Activated CD4-positive, CD25-positive, alpha-beta regulatory T cell (primary cell): ENCODE data around the gene MPZL1.
A peak's percentile ranks its signal among the peaks of the same experiment; 100 is the strongest.

ENCODE experiments used
- DNase-seq, 4 experiments: peaks; one replicate each; lab custom pipeline; 2025; lab: John Stamatoyannopoulos, UW

The MPZL1 gene

DNA sequence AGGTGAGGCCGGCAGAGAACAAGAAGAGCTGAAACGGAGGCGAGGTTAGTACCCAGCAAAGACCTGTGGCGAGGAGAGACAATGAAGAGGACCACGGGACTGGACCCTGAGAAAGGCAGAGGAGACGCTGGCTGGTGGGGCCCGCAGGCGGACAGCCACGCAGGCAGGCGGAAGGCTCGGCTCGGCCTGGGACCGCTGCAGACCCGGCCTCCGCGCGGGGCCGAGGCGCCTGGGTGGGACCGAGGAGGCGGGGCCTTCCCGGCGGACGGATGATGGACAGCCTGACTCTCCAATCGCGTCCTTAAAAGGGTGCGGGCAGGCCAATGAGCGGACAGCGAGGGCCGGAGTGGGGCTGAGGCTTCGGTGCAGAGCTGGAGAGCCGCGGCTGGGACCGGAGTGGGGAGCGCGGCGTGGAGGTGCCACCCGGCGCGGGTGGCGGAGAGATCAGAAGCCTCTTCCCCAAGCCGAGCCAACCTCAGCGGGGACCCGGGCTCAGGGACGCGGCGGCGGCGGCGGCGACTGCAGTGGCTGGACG lies at the start of gene MPZL1:
MPZL1 (plus strand) TSS at position 366 of the 535 bp plus-strand sequence. CDS start 170 bp downstream, outside the sequence.
- DNase-seq: peak; percentile 69 to 86 (median 75)

DNA sequence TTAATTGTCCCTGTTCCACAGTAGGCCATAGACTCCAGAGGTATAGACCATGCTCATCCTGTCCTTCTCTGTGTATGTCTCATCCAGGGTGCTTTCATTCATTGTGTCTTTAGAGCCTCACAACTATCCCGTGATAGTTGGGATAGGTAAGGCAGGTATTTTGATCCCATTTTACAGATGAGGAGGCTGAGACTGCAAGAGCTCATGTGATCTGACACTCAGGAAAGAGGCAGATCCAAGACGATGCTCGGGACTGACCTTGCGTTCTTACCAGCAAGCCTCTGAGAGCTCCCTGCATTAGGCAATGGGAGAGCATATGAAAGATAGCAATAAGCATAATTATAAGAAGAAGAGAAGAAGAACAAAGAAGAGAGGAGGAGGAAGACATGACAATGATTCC lies 49.0 kb upstream of the MPZL1 start:
- no peak for DNase-seq

DNA sequence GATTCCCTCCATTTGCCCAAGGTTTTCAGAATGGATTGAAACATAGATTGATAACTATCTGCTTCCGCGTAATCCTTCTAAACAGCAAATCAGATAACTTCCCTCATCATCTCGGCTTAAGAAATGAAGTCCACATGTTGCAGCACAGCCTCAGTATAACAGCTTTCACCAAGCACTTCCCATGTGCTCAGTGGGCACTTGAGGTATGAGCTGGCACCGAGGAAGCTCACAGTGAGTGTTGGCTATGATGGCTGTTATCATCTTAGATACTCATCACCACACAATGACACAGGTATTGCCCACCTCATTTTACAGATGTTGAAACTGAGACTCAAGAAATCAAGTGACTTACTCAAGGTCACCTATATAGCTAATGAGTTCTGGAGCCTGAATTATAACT lies 48.5 kb upstream of the MPZL1 start:
- no peak for DNase-seq

DNA sequence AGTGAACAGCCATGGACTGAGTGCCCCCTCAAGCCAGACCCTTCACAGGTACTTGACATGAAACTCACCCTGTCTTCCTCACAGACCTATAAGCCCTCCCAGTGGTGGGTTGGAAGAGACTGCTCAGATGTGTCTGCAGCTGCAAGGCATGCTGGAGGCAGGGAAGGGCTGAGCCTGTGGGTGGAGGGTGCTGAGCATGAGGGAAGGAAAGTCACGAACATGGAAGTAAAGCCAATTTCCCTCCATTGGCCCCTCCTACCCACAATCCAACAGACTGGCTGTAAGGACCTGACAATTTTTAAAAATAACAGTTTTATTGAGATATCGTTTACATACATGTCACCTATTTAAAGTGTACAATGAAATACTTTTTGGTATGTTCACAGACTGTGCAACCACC lies 47.6 kb upstream of the MPZL1 start:
- DNase-seq: no peak

DNA sequence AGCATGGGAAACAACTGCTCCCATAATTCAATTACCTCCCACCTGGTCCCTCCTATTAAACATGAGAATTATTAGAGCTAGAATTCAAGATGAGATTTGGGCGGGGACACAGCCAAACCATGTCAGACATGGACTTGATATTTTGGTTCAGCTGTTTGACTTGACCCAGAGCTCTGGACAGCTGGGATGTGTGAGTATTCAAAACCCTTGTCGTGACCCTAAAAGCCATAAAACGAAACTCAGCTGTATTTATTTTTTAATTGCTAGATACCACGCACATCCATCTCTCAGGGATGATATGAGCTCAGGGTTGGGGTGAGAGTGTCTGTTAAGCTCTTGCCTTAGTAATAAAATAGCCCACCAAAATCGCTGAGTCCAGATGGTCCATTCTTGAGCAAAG lies 46.3 kb upstream of the MPZL1 start:
- DNase-seq: no peak

DNA sequence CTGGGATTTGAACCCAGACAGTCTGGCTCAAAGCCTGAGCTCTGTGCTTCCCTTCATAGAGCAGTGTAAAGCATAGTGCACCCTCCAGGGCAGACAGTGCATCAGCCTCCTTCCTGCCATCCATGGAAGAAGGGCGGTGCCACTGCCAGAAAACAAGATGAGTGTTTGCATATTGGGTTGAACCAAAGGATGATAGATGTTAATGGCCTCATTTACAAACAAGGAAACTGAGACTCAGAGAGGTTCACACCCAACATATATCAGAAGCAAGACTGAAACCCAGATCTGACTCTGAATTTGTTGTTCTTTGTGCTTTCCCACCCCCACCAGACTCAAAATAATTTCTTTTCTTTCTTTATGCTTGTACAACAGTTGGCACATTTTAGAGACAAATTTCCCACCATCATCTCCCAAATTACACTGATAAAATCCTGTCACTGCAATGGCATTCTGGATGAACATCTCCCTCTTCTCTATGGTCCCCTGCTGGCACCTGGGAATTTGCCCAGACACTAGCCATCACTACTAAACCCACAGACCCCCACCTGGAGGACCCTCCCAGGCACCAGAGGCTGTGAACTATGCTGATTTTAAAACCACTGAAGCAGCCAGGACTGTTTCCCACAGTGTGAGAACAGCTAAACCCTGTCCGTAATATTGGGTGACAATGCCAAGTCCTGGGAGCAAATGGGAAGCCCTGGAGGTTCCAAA lies 45.4 kb upstream of the MPZL1 start:
- no peak for DNase-seq

DNA sequence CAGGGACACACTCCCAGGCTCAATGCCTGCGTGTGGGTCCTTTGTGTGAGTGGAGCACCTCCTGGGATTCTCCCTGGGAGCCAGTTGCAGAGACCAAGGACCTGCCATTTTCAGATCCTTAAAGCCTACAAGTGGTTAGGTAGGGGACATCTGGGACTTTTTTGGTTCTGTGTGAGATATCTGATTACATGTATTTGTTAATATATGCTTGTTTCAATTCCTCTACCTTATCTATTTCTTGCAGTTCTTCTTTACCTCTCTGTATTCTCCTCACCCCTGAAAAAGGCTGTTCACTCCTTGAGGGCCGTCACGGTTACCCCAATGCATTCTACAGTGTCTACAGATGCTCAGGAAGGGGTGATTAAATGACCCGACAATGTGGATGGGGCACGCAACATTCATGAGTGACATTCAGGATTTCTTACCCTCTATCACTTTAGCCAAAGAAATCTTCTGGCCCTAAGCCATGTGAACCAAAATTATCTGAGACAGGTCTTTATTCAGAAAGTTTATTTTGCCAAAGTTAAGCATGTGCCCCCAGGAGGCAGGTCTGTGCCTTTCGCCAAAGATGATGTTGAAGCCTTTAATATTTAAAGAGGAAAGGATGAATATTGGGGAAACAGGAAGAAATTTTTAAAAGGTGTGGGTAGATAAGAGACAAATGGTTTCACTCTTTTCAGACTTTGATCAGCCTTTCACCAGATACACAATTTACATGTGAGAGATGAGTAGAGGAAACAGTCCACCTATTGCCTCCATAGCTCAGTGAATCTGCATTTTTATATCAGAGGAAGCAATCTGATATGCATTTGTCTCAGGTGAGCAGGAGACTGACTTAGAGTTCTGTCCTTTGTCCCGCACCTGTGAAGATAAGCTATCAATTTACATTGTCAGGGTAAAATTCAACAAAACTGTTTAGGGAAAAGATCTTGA lies 44.6 kb upstream of the MPZL1 start:
- DNase-seq: no peak

DNA sequence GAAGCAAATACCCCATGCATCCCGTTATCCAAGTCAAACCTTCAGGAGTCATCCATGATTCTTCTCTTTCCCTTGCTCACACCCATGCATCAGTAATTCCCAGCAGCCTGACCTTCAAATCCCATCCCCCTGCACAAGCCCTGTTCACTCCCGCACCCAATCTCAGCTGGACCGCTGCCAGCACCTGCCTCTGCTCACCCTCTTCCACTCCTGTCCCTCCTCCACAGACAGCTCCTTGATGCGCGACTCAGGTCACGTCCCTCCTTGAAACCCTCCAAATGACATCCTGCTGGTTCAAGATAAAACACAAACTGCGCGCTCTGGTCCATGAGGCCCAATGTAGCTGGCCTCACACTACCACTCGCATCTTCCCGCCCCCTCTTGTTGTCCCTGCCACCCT lies 43.4 kb upstream of the MPZL1 start:
- no peak for DNase-seq

DNA sequence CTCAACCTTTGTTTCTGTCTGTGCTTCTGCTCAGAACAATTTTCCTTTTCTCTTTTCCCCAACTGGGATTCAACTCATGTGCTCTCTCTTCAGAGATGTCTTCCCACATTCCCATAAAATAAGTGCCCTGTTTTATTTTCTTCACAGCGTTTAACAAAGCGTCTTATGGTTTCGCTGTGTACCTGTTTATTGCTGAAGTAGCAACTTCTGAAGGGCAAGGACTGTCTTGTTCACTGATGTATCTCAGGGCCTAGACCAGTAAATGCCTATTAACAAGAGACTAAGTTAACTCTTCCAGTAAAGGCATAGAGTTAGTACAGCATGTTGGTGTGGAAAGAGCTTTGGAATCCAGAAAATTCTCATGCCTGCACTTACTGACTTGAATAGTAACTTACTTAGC lies 42.9 kb upstream of the MPZL1 start:
- DNase-seq: no peak

DNA sequence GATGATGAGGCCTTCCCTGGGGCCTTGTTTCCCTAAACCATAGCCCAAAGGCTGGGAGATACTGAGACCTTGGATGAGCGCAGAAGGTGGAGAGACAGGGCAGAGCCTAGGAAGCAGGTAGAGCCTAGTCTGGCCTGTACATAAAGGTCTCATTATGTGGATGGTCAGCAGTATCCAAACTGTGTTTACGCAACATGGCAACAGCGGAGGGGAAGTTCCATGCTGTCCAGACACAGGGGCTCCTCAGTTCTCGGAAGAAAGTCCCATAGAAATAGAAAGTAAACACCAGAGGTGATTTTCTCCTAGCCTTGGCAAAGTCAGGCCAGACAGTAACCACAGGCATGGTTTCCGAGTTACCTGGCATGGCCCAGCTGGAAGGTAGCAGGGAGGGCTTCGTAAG lies 42.1 kb upstream of the MPZL1 start:
- DNase-seq: no peak

DNA sequence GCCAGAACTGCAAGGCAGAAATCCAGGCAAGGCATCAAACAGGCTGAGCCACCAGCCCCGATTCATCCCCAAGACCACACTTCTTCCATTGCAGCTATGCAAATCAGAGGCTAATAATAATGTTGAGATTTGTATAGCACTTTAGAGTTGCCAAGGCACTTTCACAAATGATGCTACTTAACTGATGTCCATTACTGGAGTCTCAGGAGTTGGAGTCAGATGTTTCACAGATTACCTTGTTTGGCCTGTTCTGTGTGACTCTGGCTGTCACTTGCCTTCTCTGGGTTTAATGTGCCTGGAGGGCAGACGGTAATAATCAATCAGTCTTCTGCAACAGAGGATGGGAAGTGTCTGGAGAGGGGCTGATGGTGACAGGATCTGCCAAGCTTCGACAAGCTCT lies 40.8 kb upstream of the MPZL1 start:
- DNase-seq: no peak

DNA sequence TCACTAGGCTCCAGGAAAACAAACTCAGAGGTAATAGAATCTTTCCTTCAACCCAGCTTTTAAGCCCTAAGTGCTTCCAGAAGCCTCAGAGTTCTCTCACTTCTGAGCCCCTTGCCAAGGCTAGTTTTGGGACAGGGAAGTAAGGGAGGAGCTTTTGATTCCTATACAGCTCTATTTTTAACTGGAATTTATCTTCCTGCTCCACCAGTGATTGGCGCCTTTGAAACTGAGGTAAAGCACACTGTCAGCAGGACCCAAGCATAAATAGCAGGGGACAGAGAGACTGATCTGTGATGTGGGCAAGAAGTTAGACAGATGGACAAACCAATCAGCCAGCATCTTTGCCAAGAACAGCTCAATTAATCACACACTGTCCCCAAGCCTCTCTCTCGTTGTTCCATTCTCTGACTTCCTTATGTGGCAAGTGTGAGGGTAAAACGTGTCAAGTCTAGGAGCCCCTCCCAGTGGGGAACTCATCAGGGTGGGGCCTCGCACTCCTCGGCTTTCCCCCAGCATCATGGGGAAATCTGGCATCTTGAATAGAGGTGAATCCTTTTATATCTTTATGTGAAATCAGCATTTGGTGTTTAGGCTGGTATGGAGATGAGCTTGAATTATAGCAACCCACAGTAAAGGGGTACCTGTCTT lies 40.2 kb upstream of the MPZL1 start:
- no peak for DNase-seq

DNA sequence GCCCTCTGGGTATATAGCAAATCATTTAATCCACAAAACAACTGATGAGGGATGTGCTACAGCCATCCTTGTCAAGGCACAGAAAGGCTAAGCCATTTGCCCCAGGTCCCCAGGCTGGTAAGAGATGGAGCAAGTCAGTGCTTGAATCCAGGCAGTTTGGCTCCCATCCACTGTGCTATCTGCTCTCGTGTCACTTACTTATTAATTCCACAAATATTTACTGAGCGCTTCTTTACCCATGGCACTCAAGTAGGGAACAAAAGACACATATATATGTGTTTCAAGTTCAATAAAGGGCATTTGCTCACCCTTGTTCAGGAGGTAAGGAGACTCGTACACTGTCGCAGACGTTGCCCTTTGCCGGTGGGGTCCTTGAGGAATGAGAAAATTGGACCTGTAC lies 38.6 kb upstream of the MPZL1 start:
- no peak for DNase-seq

DNA sequence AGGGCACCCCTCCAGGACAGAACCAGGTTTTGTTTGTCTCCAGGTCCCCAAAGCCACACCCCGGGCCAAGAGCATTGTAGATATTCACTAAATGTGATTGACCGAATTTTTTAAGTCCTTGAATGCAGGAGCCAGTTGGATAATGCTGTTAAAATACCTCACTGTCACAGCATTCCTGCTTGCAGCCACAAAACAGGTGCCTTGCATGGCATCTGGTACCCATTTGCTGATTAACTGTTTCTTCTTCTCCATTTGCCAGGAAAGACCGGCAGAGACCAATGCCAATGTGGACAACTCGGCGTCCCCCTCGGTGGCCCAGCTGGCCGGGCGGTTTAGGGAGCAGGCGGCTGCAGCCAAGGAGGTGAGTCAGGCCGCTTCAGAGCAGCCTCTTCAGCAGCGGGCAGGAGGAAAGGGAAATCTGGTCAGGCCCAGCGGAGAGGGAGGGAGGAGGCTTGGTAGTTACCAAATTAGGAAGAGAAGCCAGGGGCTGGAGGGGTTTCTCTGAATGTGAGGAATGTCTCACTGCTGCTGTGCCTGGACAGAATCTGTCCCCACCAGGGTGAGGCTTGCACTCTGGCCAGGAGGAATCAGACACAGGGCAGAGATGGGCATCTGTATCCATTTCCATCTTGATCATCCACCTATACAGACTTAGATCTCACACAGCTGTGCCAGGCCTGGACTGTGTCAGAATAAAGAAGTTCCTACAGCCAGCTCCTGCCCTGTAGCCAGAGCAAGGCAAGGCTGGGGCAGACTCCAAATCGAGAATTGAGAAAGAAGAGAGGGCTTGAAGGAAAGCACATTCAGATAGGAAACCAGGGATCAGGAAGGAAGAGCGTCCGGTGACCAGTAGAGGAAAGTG lies 37.9 kb upstream of the MPZL1 start:
- no peak for DNase-seq

DNA sequence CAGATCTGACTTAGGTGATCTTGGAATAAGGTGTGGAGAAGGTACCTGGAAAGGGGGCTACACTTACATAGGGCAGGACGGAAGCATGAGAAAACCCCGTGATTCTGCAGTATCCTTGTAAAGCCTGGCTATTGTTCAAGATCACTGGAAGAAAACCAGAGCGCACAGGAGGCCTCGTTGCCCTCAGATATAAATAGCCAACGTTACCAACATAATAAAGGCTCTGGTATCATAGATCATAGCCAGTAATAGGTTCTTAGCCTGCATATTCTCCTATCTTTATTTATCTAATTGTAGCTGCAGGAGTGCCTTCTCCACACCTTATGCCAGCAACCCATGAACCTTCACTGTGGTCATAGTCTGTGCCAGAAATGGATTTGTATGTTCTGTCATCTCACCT lies 35.9 kb upstream of the MPZL1 start:
- DNase-seq: no peak

DNA sequence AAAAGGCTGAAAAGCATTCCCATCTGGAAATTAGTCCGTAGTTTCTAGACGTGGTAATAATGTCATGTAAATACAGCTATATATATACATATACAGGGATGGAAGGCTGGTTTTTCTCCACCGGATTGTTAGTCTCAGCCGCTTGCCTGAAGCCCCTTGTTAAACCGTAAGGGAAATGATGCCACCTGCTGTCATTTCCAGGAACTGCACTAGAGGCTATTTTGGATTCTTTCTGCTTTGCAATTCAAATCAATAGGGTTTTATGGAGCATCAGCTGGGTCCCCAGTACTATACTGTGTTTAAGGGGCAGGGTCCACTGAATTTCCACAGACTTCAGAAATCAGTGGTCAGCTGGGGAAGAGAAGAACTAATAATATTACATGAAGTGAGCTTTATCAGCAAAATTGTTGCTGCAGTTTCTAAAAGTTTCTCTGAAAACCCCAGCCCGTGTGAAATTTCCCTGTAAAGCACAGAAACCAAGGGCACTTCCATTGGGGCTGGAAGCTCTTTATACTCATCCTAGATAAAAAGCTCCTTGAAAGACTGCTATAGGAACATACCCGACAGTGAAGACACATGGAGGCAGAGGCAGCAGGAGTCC lies 33.8 kb upstream of the MPZL1 start:
- peak; percentile 38 to 78 (median 60) for DNase-seq

DNA sequence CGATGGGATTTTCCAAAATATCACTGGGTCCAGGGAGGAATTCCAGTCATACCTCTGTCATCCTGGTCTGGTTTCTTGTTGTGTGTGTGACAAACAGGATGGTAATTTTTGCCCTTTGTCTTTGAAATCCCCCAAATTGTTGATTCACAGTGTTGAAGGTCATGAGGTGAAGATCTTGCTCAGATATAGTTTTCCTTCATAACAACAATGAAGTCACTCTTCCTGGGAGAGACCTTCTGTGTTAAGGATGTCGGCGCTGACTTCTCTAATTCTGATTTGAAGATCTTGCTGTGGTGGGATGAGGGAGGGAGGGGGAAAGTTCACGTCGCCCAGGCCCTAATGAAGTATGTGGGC lies 32.2 kb upstream of the MPZL1 start:
- DNase-seq: no peak

DNA sequence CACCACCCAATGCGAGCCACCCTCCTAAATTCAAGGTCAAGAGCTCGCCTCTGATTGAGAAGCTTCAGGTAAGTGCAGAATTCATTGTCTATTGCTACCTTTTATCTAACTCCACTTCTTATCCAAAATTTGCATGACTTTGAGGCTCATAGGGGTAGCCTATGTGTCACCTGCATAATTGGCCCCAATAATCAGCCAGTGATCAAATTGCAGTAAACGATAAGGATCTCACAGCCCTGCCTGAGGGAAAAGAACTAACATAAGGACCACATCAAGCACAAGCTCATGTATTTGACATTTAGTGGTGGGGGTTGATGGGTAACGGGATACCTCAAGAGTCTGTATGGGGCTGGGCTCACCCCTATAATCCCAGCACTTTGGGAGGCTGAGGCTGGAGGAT lies 31.7 kb upstream of the MPZL1 start:
- no peak for DNase-seq

DNA sequence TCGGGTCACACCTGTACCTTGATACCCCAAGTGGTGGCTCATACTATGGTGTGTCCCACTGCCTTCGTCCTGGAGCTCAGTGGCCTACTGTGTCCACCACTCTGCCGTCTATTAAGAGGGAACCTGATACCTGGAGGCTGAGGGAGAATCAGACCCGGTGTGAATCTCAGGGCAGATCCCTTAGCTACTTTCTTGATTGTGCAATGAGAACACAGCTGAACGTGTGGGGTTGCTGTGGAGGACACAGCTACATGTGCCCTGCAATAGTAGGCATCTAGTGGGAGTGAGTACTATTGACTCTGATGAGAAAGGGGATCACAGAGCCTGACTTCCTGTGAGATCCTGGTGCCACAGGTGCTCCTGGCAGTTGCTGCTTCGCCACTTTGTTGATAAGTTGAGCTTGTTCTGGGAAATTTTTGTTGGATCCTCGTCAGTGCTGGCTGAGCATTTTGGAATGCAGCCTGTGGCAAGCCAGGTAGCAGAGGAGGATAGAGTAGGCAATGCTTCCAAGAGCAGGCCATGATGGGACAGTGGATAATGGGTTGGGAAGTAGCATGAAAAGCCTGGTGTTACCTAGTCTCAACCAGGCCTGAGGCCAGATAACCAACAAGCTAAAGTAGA lies 28.2 kb upstream of the MPZL1 start:
- DNase-seq: no peak

DNA sequence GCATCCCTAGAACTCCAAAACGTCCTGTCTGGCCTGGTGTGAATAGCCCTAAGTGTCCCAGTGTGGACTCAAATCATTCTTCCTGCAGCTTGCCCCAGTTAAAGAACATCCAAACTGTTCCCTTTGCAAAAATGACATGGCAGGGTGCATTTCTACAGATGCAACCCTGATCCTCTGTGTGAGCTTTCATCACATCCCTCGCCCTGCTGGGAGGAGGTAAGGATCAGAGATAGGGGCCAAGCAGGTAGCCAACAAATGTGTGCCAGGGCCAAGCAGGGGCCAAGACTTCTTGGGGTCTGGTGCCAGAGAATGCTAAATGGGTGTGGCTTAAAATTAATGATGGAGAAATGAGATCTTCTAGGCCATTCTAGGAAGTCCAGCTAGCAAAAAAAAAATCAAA lies 27.1 kb upstream of the MPZL1 start:
- no peak for DNase-seq

DNA sequence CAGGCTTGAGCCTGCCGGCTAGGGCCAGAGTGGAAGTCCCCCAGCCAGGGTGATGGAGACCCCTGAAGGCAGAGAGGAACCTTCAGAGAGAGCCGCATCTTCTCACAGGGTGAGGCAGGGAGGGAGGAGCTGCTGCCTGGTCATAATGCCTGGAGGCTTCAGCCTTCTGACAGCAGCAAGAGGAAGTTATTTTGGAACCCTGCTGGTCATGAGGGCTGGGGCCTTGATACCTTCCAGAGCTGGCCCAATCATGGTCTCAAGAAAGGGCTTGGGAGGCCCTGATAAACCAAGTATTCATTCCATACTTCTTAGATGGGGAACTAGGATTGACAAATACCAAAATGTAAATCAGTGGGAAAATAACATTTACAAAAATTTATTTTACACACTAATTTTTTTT lies 26.6 kb upstream of the MPZL1 start:
- DNase-seq: no peak
